NCI-H1417 treated with DMSO at 0.1 percent for 48 hours (cell line): ENCODE data around the gene COTL1.
"Not testable (repeated sequence)": the region's sequence is repeated elsewhere in the genome, so short reads cannot be mapped to it uniquely, and the experiment has no call there.

Source experiments
- DNase-seq: peaks from one replicate; lab custom pipeline; 2025; lab: John Stamatoyannopoulos, UW

COTL1 gene

GRCh38 chr16:84528322-84528721 lies 89.6 kb downstream of the COTL1 start:
- no peak for DNase-seq

GRCh38 chr16:84527532-84528269 lies 90.2 kb downstream of the COTL1 start:
- no peak for DNase-seq

GRCh38 chr16:84526794-84527531 lies 90.9 kb downstream of the COTL1 start:
- DNase-seq: no peak

GRCh38 chr16:84524941-84525581 lies 92.8 kb downstream of the COTL1 start:
- not testable (repeated sequence) for DNase-seq

- no peak for DNase-seq
These were observed 93.4 kb downstream of the COTL1 start for GRCh38 chr16:84524346-84524920.

- DNase-seq: no peak
These were observed 96.4 kb downstream of the COTL1 start for GRCh38 chr16:84521497-84521770.

GRCh38 chr16:84520725-84521496 lies 97.0 kb downstream of the COTL1 start:
- DNase-seq: peak; percentile 92

GRCh38 chr16:84519855-84520254 lies 98.0 kb downstream of the COTL1 start:
- DNase-seq: no peak

- no peak for DNase-seq
These were observed 99.0 kb downstream of the COTL1 start for GRCh38 chr16:84518804-84519341.

GRCh38 chr16:84518220-84518619 lies 99.7 kb downstream of the COTL1 start:
- not testable (repeated sequence) for DNase-seq

- no peak for DNase-seq
These were observed 100.5 kb downstream of the COTL1 start for GRCh38 chr16:84517366-84517765.
